GM12878 (cell line): ENCODE data around the gene DNASE1L1. TPM values are rescaled to one million over a fixed set of nuclear protein-coding genes. Genes with fewer than 3 reads are reported as not detected.

Experiments
- ATAC-seq: fragments of 200-7000 bp; cut with Tn5 transposase; 3 replicates; pipeline ENCODE4 v1.9.1; 2020; ENCODE audit warnings: mild to moderate bottlenecking, moderate library complexity
- BruUV-seq: library from RNA; stranded (reverse); fragments of 400-500 nt; replicated peaks from 2 replicates; lab custom pipeline; 2021; lab: Mats Ljungman, UMichigan
- CTCF ChIA-PET: fragments of 300-600 bp; sonication (Branson Sonifier 250); formaldehyde crosslinking; extraction: SDS; loops from one replicate; lab custom pipeline; 2021; ENCODE audit warnings: inconsistent platforms; lab: Yijun Ruan, JAX
- POLR2A ChIA-PET: fragments of 350-600 bp; formaldehyde crosslinking; extraction: SDS; loops from one replicate; lab custom pipeline; 2021; ENCODE audit warnings: inconsistent platforms; lab: Charles Lee
- RAD21 ChIA-PET: fragments of 300-600 bp; sonication (Branson Sonifier 250); formaldehyde crosslinking; loops from one replicate; lab custom pipeline; 2023; ENCODE audit warnings: antibody characterized with exemption; ENCODE audit not compliant: unreplicated experiment; lab: Charles Lee
- SMC1A ChIA-PET: fragments of 300-600 bp; sonication (Branson Sonifier 250); formaldehyde crosslinking; loops from one replicate; lab custom pipeline; 2023; ENCODE audit not compliant: unreplicated experiment, uncharacterized antibody; lab: Charles Lee
- DNase-seq: peaks from one replicate; pipeline ENCODE4 v3.0.0-alpha.2; 2011; ENCODE audit warnings: low read depth, low spot score
- FAIRE-seq: peaks from 3 replicates; lab custom pipeline; 2011; peaks lifted over from hg19 to GRCh38; lab: Jason Lieb, UNC
- H2AFZ ChIP-seq: 2 replicates; pipeline ENCODE4 v1.6.0; 2011; ENCODE audit warnings: low read depth, low read length, control low read depth; ENCODE audit not compliant: control insufficient read depth
- H3K27ac ChIP-seq: 2 replicates; pipeline ENCODE4 v1.5.1; 2011; ENCODE audit warnings: control low read depth; ENCODE audit not compliant: control insufficient read depth, insufficient read depth
- H3K27me3 ChIP-seq, 2 experiments: replicated peaks in 1 of 2; 2 replicates each; pipeline versions ENCODE4 v1.6.0 to v1.6.1; 2011; ENCODE audit warnings: low read length in 1 of 2; ENCODE audit not compliant: control insufficient read depth in 2 of 2, insufficient read depth in 2 of 2
- H3K36me3 ChIP-seq, 2 experiments: 2 replicates each; pipeline ENCODE4 v1.5.1; 2011; ENCODE audit warnings: low read length in 1 of 2; ENCODE audit not compliant: control insufficient read depth in 2 of 2, insufficient read depth in 2 of 2
- H3K4me1 ChIP-seq: 2 replicates; pipeline ENCODE4 v1.6.1; 2011; ENCODE audit warnings: mild to moderate bottlenecking, low read length, moderate library complexity, mixed read lengths; ENCODE audit not compliant: control insufficient read depth, insufficient read depth
- H3K4me2 ChIP-seq: 2 replicates; pipeline ENCODE4 v1.6.0; 2011; ENCODE audit warnings: control low read depth; ENCODE audit not compliant: control insufficient read depth, insufficient read depth
- H3K4me3 ChIP-seq: fragments of 200-600 bp; sonication (generic); 2 replicates; pipeline ENCODE4 v1.5.1; 2016
- H3K79me2 ChIP-seq: 2 replicates; pipeline ENCODE4 v1.6.0; 2011; ENCODE audit warnings: low read length; ENCODE audit not compliant: control insufficient read depth, insufficient read depth
- H3K9ac ChIP-seq: 2 replicates; pipeline ENCODE4 v1.8.0; 2011; ENCODE audit warnings: low read length, control low read depth, mixed read lengths; ENCODE audit not compliant: control insufficient read depth, insufficient read depth
- H3K9me3 ChIP-seq: replicated peaks from 3 replicates; pipeline ENCODE4 v1.5.1; 2011; ENCODE audit warnings: mild to moderate bottlenecking, low read length; ENCODE audit not compliant: control insufficient read depth, insufficient read depth
- H4K20me1 ChIP-seq: 2 replicates; pipeline ENCODE4 v1.6.0; 2011; ENCODE audit not compliant: control insufficient read depth, insufficient read depth
- BCL3 ChIP-seq: IDR thresholded peaks from 2 replicates; pipeline ENCODE4 v1.6.1; 2011; ENCODE audit warnings: borderline replicate concordance, low read depth, mild to moderate bottlenecking, moderate library complexity, low read length; ENCODE audit not compliant: insufficient read depth, poor library complexity, severe bottlenecking
- CHD2 ChIP-seq: IDR thresholded peaks from 2 replicates; pipeline ENCODE4 v1.6.1; 2011; ENCODE audit warnings: low read depth, low read length, improper control_type of control experiment, borderline replicate concordance
- FOS ChIP-seq: IDR thresholded peaks from 3 replicates; pipeline ENCODE4 v1.6.1; 2011; ENCODE audit warnings: borderline replicate concordance; ENCODE audit not compliant: insufficient read length; ENCODE audit errors: extremely low read depth
- JUNB ChIP-seq: IDR thresholded peaks from 2 replicates; pipeline ENCODE4 v1.6.1; 2016; ENCODE audit warnings: antibody characterized with exemption, mild to moderate bottlenecking
- KLF5 ChIP-seq: fragments of 450-650 bp; IDR thresholded peaks from 2 replicates; pipeline ENCODE4 v1.6.1; 2014; ENCODE audit warnings: mild to moderate bottlenecking; ENCODE audit not compliant: partially characterized antibody
- MTA2 ChIP-seq: fragments of 450-650 bp; IDR thresholded peaks from 2 replicates; pipeline ENCODE4 v1.6.1; 2016; ENCODE audit warnings: low read depth, mild to moderate bottlenecking, moderate library complexity
- NFYA ChIP-seq: IDR thresholded peaks from 2 replicates; pipeline ENCODE4 v1.6.1; 2011; ENCODE audit warnings: low read depth, mild to moderate bottlenecking, low read length, improper control_type of control experiment, borderline replicate concordance
- POLR2A ChIP-seq: IDR thresholded peaks from 2 replicates; pipeline ENCODE4 v1.6.1; 2011; ENCODE audit warnings: low read depth, mild to moderate bottlenecking, low read length
- SREBF1 ChIP-seq: IDR thresholded peaks from 2 replicates; pipeline ENCODE4 v1.6.1; 2012; ENCODE audit warnings: mild to moderate bottlenecking, low read length
- TARDBP ChIP-seq: IDR thresholded peaks from 2 replicates; pipeline ENCODE4 v1.6.1; 2016; ENCODE audit warnings: borderline replicate concordance
- WGBS: methylation state at CpG from one replicate; pipeline ENCODE4 v1.1.6; 2016; ENCODE audit warnings: low lambda C conversion rate; ENCODE audit not compliant: insufficient replicate concordance, insufficient coverage; ENCODE audit errors: missing lambda C conversion rate; 5-methylcytosine and 5-hydroxymethylcytosine counted together
- in situ Hi-C: fragments of 300-500 bp; cut with MboI; formaldehyde crosslinking; loops from 9 replicates; pipeline ENCODE4 v1.14.3; 2018; ENCODE audit warnings: mixed read lengths
- intact Hi-C: fragments of 100-400 bp; cut with micrococcal nuclease; formaldehyde crosslinking; loops from one replicate; pipeline ENCODE4 v1.14.2; 2022; ENCODE audit not compliant: unreplicated experiment
- polyA plus RNA-seq, 11 experiments: library from polyadenylated mRNA; depleted of rRNA in 4 of 11; unstranded in 6 of 11; stranded (reverse) in 5 of 11; fragments of >200 nt; fragmentation: Nextera tagmentation in 4 of 11; fragmentation: Illumina TruSeq in 1 of 11; extraction: Ambion mirVana in 4 of 11; extraction: Trizol in 1 of 11; gene quantifications; 1 replicate in 1 of 11; 2 replicates in 10 of 11; pipeline versions ENCODE4 v1.2.1 to v1.2.3, GENCODE V29; 2011 to 2016; ENCODE audit warnings: inconsistent platforms in 2 of 11, missing spikeins in 2 of 11, low read depth in 1 of 11
- total RNA-seq, 4 experiments: library from RNA; depleted of rRNA in 3 of 4; stranded (reverse); fragments of >200 nt in 3 of 4; fragmentation: Illumina TruSeq in 1 of 4; extraction: Trizol in 1 of 4; gene quantifications; 2 replicates each; pipeline versions ENCODE4 v1.2.1 to v1.2.3, GENCODE V29; 2013 to 2021
- TF ChIP-seq, protein P1 (sequence below): fragments of 450-650 bp; IDR thresholded peaks from 2 replicates; pipeline ENCODE4 v1.6.1; 2017; ENCODE audit warnings: low read depth, mild to moderate bottlenecking, moderate library complexity

The DNASE1L1 gene
- total and polyA plus RNA-seq, 10 of the 15 experiments (the other 5 are each of a cell fraction or from before 2014, with no cell fraction given) = 0.60 to 22.7 (median 6.8) TPM

- Histone ChIP-seq H3K9me3 (no peaks in the 10 kb centered on the region; the same call in 2 of the 3 replicates), H3K9ac (no peak overlapping the region), H3K27me3 (no peaks in the 10 kb centered on the region), H3K79me2 (no peaks in the 10 kb centered on the region), H3K4me2 (no peak overlapping the region), H3K36me3 (peaks cover 0 to 58% of the 10 kb centered on the region in 2 experiments; a peak in 2 of 4 replicates), H3K4me3 (no peak overlapping the region), H4K20me1 (no peaks in the 10 kb centered on the region), H3K4me1 (no peaks in the 10 kb centered on the region), H3K27ac (no peak overlapping the region), H2AFZ (no peak overlapping the region)
- 67% methylated on average over 14 of the region's 14 CpGs for WGBS
- in situ Hi-C loops = no loop called here
- intact Hi-C loops = no loop called here
- RAD21 ChIA-PET = no interaction called here
- CTCF ChIA-PET = no interaction called here
- SMC1A ChIA-PET = no interaction called here
- POLR2A ChIA-PET = no interaction called here
- FAIRE-seq (no peak), ATAC-seq (no peak), DNase-seq (no peak)
- BruUV-seq = no TSS peak
- TF ChIP-seq FOS (no peak), POLR2A (peak; percentile 40)
These were observed 55.0 kb downstream of the DNASE1L1 start for GRCh38 chrX:154354013-154354412.

- H3K36me3 ChIP-seq = peaks cover 0 to 59% of the 10 kb centered on the region in 2 experiments; a peak in 2 of 4 replicates
- CTCF ChIA-PET = no interaction called here
- no peak for DNase-seq
- no peak for TF ChIP-seq CHD2
- TF ChIP-seq, protein P1, sequence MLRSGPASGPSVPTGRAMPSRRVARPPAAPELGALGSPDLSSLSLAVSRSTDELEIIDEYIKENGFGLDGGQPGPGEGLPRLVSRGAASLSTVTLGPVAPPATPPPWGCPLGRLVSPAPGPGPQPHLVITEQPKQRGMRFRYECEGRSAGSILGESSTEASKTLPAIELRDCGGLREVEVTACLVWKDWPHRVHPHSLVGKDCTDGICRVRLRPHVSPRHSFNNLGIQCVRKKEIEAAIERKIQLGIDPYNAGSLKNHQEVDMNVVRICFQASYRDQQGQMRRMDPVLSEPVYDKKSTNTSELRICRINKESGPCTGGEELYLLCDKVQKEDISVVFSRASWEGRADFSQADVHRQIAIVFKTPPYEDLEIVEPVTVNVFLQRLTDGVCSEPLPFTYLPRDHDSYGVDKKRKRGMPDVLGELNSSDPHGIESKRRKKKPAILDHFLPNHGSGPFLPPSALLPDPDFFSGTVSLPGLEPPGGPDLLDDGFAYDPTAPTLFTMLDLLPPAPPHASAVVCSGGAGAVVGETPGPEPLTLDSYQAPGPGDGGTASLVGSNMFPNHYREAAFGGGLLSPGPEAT = no peak
- TF ChIP-seq NFYA = no peak
- TF ChIP-seq TARDBP = no peak
- TF ChIP-seq JUNB = no peak
- TF ChIP-seq BCL3 = no peak
- TF ChIP-seq KLF5 = no peak
- TF ChIP-seq MTA2 = no peak
- TF ChIP-seq SREBF1 = no peak
These were observed 55.7 kb downstream of the DNASE1L1 start for GRCh38 chrX:154353172-154353843.

More at GRCh38 chrX:154353172-154353843, 55.7 kb downstream of the DNASE1L1 start:
- Histone ChIP-seq H3K4me1 (no peaks in the 10 kb centered on the region), H3K4me2 (no peak overlapping the region), H3K9ac (no peak overlapping the region), H2AFZ (no peak overlapping the region), H3K79me2 (no peaks in the 10 kb centered on the region), H3K27me3 (no peaks in the 10 kb centered on the region), H3K4me3 (no peak overlapping the region), H4K20me1 (no peaks in the 10 kb centered on the region), H3K9me3 (no peaks in the 10 kb centered on the region; the same call in 2 of the 3 replicates), H3K27ac (no peak overlapping the region)
- POLR2A ChIA-PET = no interaction called here
- RAD21 ChIA-PET = no interaction called here
- in situ Hi-C loops (no loop called here), intact Hi-C loops (no loop called here)
- SMC1A ChIA-PET = no interaction called here
- BruUV-seq = no TSS peak
- FAIRE-seq = no peak
- ATAC-seq = no peak
- WGBS = 69% methylated on average over 23 of the region's 24 CpGs
